ENCODE data around the gene SYTL3. TPM values are rescaled to one million over a fixed set of nuclear protein-coding genes. Genes with fewer than 3 reads are reported as not detected.
A peak's percentile ranks its signal among the peaks of the same experiment; 100 is the strongest.

SYTL3 gene
- total RNA-seq, 1 donor from 2014 or later: 2.8 TPM

- peak; percentile 72 for DNase-seq
- TF ChIP-seq CTCF (IDR thresholded peaks at IDR 0.05; ENCODE audit: partially characterized antibody, unreplicated experiment): peak; percentile 90
- H3K4me1 Mint-ChIP-seq (ENCODE audit: low read depth, unreplicated experiment): peaks cover 22% of the 10 kb centered on the region
- peaks cover 6% of the 10 kb centered on the region for H3K9me3 Mint-ChIP-seq (ENCODE audit: unreplicated experiment)
- no peak overlapping the region for H3K4me3 Mint-ChIP-seq (ENCODE audit: unreplicated experiment)
- H3K27ac Mint-ChIP-seq (ENCODE audit: unreplicated experiment): no peak overlapping the region
- peaks cover 3% of the 10 kb centered on the region for H3K36me3 Mint-ChIP-seq (ENCODE audit: unreplicated experiment)
- H3K27me3 Mint-ChIP-seq (ENCODE audit: unreplicated experiment): no peaks in the 10 kb centered on the region
These were observed 68.7 kb downstream of the SYTL3 start for GRCh38 chr6:158718461-158719046.

GRCh38 chr6:158722176-158722729, 72.4 kb downstream of the SYTL3 start:
- H3K27ac Mint-ChIP-seq (ENCODE audit: unreplicated experiment): no peak overlapping the region
- no peak for TF ChIP-seq CTCF (IDR thresholded peaks at IDR 0.05; ENCODE audit: partially characterized antibody, unreplicated experiment)
- no peak overlapping the region for H3K4me3 Mint-ChIP-seq (ENCODE audit: unreplicated experiment)
- no peaks in the 10 kb centered on the region for H3K36me3 Mint-ChIP-seq (ENCODE audit: unreplicated experiment)
- no peak for DNase-seq
- H3K4me1 Mint-ChIP-seq (ENCODE audit: low read depth, unreplicated experiment): peaks cover 26% of the 10 kb centered on the region
- H3K27me3 Mint-ChIP-seq (ENCODE audit: unreplicated experiment): peaks cover 2% of the 10 kb centered on the region
- peaks cover 10% of the 10 kb centered on the region for H3K9me3 Mint-ChIP-seq (ENCODE audit: unreplicated experiment)

GRCh38 chr6:158725704-158726103, 75.8 kb downstream of the SYTL3 start:
- DNase-seq: no peak
- no peak for TF ChIP-seq CTCF (IDR thresholded peaks at IDR 0.05; ENCODE audit: partially characterized antibody, unreplicated experiment)
- H3K4me3 Mint-ChIP-seq (ENCODE audit: unreplicated experiment): peak overlapping the region; percentile 28
- H3K27ac Mint-ChIP-seq (ENCODE audit: unreplicated experiment): no peak overlapping the region
- peaks cover 8% of the 10 kb centered on the region for H3K9me3 Mint-ChIP-seq (ENCODE audit: unreplicated experiment)
- no peaks in the 10 kb centered on the region for H3K36me3 Mint-ChIP-seq (ENCODE audit: unreplicated experiment)
- peaks cover 19% of the 10 kb centered on the region for H3K4me1 Mint-ChIP-seq (ENCODE audit: low read depth, unreplicated experiment)
- H3K27me3 Mint-ChIP-seq (ENCODE audit: unreplicated experiment): peaks cover 2% of the 10 kb centered on the region

- Mint-ChIP-seq H3K27ac (ENCODE audit: unreplicated experiment) (no peak overlapping the region), H3K27me3 (ENCODE audit: unreplicated experiment) (peaks cover 3% of the 10 kb centered on the region), H3K4me1 (ENCODE audit: low read depth, unreplicated experiment) (peaks cover 13% of the 10 kb centered on the region), H3K36me3 (ENCODE audit: unreplicated experiment) (no peaks in the 10 kb centered on the region), H3K4me3 (ENCODE audit: unreplicated experiment) (no peak overlapping the region), H3K9me3 (ENCODE audit: unreplicated experiment) (peaks cover 8% of the 10 kb centered on the region)
- no peak for TF ChIP-seq CTCF (IDR thresholded peaks at IDR 0.05; ENCODE audit: partially characterized antibody, unreplicated experiment)
- no peak for DNase-seq
These were observed 80.2 kb downstream of the SYTL3 start for GRCh38 chr6:158729906-158730540.

- peaks cover 2% of the 10 kb centered on the region for H3K27me3 Mint-ChIP-seq (ENCODE audit: unreplicated experiment)
These were observed 80.7 kb downstream of the SYTL3 start for GRCh38 chr6:158730541-158730907.

More at GRCh38 chr6:158730541-158730907, 80.7 kb downstream of the SYTL3 start:
- DNase-seq: no peak
- no peak overlapping the region for H3K27ac Mint-ChIP-seq (ENCODE audit: unreplicated experiment)
- H3K4me3 Mint-ChIP-seq (ENCODE audit: unreplicated experiment): no peak overlapping the region
- no peak for TF ChIP-seq CTCF (IDR thresholded peaks at IDR 0.05; ENCODE audit: partially characterized antibody, unreplicated experiment)
- peaks cover 10% of the 10 kb centered on the region for H3K4me1 Mint-ChIP-seq (ENCODE audit: low read depth, unreplicated experiment)
- peaks cover 7% of the 10 kb centered on the region for H3K9me3 Mint-ChIP-seq (ENCODE audit: unreplicated experiment)
- H3K36me3 Mint-ChIP-seq (ENCODE audit: unreplicated experiment): no peaks in the 10 kb centered on the region
